Left hindlimb (tissue), 1 donor: ENCODE results near the gene PLEKHM3.

Source experiments
- DNase-seq: peaks from one replicate; pipeline ENCODE4 v3.0.0-alpha.2; 2018

PLEKHM3 gene

DNA sequence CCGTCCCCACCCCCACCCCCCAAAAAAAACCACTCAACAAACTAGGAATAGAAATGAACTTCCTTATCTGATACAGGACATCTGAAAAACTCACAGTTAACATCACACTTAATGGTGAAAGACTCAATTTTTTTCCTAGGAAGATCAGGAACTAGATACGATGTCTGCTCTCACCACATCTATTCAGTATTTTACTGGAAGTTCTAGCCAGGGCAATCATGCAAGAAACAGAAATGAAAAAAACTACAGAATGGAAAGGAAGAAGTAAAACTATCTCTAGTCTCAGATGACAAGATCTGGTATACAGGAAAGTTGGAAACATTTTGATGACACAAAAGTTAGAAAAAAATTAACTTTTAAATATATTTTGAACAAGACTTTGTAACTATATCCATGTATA is 141.2 kb downstream of the PLEKHM3 start:
- no peak for DNase-seq

DNA sequence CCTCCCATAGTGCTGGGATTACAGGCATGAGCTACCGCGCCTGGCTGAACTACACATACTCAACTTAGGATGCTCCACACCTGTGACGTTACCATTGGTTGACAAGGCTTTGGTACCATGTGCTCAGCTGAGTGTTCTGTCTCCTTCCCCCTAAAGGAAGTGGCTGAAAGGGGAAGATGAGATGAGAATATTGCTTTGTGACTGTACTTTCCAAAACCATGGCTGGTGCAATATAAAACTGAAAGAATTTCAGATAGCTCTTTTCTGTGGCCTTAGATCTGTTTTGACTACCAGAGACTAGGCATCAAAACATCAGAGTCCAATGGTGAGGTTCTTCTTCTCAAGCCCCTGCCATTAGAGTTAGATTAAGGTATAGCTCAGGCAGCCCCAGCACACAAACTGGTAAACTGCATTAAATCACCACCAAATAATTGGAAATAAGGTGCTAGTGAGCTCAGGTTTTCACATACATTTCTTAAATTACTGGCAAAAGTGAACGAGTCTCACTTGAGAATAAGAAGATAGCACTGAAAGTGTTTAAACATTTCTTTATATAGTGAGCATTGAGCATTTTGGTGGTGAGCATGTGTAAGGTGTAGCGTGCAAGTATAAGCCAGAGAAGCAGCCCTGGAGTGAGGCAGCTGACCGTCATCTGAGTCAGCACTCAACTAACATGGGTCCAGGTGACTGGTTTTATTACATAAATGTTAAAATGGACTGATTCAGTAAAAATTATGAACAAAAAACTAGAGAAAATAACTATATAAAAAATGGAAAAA is 142.1 kb downstream of the PLEKHM3 start:
- DNase-seq, result no peak

DNA sequence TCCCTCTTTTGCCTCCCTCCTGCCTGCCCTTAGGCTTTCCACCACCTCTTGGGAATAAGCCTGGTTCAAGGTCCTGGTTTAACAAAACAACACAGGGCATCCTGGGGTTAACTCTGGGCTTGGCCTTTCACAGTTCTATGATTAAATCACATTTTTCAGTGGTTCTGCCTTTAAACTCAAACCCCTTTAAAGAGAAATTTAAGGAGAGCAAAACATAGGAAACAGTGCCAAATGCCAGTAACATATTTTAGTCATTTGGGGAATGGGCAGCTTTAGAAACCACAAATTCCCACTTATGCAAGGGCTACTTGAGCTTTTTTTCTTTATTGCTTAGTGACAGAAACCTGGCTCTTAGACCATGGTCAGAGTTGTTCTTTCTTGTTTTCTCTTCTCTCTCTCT is 143.4 kb downstream of the PLEKHM3 start:
- no peak for DNase-seq

DNA sequence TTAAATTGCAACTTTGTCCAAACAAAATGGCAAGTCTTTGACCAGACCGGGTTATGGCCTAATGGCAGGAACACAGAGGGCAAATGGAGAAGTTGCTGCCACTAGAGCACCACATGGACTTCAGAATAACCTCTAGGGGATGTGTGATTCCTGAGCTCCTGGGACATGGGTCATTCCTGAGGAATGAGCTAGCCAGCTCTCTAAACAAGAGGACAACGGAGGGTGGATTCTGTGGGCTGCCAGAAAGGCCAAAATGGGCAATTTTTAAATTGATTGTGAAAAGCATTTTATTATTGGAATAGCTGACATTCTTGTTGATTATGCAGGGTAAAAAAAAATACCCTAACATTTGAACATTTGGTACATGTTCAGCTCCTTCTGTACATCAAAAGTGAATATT is 145.8 kb downstream of the PLEKHM3 start:
- no peak for DNase-seq

DNA sequence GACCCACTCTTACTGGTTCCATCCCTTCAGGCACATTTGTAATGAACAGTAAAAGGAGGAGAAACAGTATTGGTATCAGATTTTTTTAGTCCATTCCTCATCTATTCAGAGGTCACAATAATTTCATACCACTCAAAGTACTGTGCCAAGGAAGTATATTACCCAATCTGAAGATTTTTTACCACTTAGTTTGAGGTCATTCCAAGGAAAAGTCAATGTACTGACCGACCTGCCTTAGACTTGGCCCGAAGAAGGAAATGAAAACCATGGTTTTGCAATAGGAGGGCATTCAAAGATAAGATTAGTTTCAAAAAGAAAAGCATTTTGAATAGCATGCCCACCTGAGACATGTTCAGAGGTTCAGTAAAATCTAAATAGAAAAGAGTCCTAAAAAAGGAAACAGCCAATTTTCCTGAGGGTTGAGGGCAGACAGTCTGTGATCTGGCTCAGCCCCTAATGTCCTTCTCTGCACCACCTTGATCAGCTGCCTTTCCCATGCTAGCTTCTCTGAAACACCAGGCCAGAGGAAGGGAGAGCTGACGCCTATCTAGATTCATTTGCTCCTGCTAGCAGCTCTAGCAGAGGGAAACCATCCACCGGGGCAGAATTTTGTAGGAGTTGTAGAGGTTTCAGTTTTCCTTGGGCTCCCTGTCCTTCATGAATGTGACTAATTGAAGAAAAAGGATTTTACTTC is 148.3 kb downstream of the PLEKHM3 start:
- DNase-seq, result no peak

DNA sequence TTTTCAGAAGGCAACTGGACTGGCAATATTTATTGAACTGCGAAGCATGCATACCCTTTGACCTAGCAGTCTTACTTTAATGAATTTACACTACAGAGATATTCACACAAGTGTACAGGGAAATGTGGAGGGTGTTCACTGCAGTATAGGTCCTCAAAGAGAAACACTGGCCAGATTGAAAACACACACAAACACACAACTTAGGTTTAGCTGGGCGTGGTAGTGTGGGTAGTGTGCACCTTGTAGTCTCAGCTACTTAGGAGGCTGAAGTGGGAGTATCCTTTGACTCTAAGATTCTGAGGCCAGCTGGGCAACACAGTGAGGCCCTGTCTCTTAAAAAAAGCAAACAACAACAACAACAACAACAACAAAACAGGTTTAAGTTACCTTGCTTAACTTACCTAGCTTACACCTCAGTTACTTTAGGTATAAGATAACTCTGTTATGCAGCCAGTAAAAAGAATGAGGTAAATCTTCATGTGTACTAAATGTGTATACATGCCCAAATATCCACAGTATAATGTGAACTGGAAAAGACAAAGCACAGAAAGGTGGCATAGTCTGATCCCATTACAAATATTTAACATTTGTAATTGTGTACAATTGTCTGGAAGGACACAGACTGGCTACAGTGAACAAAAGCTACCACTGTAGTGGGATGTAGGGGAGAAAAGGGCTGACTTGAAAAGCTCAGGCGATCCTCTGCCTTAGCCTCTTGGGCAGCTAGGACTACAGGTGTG is 149.7 kb downstream of the PLEKHM3 start:
- DNase-seq, result no peak

DNA sequence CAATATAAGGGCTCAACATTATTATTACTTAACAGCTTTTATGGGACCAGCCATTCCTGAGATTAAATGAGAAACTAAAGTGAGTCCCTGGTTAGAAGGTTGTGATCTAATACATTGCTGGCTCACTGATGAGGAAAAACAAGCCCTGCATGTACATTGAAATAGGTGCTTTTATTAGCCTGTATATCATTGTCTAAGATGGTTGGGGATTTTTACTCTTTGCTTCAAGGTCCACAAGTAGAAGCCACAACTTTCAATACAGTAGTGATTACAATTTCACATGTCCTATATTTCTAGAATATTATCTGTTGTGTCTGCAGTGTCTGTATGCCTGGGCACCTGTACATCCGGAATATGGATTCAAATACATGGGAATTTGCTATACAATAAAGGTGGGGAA is 151.5 kb downstream of the PLEKHM3 start:
- no peak for DNase-seq

DNA sequence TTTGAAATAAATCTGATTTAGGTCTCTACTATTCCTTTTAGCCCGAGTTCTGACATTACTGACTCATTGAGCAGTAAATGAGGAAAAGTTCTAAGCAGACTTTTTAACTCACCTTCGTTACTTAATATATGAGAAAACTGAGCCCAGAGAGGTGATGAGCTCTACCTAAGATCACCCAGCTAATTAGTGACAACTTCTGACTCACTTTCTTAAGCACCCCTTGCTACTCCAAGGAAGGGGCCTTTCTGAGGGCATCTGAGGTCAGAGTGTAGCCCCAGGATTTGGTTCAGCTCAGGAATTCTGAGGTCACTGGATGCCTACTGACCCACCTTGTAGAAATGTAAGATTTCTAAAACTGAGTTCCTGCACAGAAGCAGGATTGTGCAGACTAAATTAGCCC is 153.4 kb downstream of the PLEKHM3 start:
- no peak for DNase-seq

DNA sequence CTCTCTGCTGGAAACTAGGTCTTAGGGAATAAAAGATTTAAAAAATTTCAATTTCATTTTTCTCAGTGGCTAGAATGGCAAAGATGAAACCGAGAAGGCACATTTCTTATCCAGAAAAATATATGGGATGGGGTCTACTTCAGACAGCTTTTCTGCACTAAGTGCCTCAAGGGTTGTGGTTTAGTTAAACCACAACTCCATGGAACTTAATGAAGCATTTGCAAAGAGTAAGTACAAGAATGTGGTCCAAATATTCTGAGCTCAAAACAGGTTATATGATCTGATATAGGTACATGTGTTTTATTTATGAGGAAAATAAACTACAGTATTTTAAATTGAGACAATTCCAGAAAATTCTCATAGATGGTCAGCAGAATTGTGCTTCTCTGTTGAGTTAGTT is 153.8 kb downstream of the PLEKHM3 start:
- no peak for DNase-seq

DNA sequence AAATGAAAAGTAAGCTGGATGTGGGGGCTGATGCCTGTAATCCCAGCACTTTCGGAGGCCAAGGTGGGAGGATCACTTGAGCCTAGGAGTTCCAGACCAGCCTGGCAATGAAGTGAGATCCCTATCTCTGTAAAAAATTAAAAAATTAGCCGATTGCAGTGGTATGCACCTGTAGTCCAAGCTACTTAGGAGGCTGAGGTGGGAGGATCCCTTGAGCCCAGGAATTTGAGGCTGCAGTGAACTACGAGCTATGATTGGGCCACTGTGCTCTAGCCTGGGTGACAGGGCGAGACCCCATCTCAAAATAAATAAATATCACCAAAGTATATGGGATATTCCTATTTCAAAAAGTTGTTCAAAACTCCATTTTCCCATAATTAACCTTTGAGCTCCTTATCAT is 154.5 kb downstream of the PLEKHM3 start:
- no peak for DNase-seq

DNA sequence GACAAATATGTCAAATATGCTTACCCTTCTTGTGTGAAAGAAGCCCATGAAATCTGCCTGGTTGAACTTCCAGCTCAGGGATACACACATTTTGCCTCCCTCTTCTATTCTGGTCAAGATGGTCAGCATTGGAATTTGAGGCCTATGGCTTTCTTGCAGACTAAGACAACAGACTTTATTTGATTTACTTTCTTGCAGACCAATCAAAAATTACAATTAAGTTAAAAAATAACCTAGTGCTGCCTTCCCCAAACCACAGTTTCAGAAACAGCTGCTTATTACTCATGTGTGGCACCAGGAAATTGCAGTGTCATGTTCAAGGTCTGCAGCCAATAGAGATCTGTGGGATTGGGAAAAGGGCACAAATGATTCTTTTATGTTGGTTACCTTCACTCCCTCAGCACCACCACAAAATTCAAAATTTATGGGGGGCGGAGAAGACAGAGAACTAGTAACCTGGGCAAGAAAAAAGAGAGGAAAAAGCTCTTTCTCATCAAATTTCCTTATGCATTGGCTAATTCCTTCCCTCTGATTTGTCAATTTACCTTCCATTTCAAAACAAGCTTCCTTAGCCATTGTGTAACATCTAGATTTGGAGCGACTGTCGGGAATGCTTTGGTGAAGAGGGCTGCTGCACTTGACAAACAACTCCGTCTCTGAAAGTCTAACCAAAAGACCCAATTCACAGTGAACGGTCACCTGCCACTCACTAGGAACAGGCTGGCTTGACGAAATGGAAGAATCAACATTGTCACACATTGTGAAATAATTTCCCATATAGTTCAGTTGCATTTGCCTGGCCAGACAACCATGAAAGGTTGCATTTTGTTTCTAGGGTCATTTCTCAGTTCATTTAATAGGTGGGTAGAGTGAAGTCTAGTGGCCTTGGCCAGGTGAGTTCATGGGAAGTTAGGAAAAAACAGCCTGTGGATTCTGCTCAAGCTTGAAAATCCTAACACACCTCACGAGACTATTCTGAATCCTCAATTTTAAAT is 155.2 kb downstream of the PLEKHM3 start:
- no peak for DNase-seq

DNA sequence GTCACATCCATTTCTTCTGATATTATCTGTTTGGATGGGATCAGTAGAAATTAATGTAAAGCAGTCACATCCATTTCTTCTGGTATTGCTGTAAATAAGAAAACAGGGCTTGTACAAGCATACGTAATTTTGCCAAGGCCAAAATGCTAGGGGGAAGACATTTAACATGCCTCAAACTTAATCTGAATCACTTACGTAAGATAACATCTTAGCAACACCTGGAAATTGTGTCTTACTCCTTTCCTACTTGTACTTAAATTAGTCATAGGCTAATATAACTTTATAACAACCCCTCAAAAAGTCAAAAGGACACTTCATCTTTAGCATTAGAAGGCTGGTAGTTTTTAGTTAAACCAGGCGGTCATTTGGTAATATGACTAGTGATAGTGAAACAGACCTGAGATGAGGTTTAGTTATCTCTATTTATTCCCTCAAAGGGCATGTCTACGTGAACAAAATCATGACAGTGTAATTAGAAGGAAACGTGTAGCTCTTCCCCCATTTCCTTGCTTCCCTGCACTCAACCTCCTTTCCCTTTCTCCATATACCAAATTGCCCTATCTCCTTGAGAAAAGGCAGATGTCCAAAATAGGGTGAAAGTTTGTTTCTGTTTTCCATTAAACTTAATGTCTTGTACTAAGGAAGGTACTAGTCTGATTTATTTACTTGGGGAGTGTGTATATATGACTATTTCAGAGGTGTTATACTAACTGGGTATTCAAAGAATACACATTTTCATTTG is 156.3 kb downstream of the PLEKHM3 start:
- DNase-seq, result no peak

DNA sequence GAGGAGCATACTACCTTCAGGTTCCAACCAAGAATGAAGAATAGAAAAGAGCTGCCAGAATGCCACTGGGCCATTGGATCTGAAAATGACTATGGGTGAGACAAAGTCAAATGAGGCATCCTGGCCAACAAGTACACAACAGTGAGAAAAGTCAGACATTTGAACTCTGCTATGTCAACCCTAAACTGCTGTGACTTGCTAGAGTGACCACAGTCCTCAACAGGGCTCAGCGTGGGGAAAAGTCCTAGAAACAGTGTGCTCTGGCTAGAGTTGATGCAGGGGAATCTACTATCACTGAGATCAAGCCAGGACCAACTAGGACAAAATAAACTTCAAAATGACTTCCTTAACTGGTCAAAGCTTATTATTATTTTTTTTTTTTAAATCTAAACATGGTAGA is 157.4 kb downstream of the PLEKHM3 start:
- DNase-seq, result no peak

DNA sequence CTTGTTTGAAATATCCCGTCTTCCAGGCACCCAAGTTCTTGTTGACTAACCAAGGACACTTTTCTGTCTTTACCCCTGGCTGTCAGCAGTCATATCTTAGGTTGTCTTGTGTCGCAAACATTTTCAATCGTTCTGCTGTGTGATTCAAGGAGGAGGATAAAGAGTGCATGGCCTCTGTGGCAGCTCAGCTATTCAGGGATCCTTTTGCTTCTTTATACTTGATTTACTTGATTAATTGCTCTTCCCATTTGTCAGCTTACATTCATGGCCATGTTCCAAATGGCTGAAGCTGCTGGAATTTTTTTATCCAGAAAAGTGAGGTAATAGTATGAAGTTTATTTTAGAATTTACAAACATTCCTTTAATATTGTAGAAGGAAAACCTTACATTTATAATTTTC is 158.3 kb downstream of the PLEKHM3 start:
- no peak for DNase-seq

DNA sequence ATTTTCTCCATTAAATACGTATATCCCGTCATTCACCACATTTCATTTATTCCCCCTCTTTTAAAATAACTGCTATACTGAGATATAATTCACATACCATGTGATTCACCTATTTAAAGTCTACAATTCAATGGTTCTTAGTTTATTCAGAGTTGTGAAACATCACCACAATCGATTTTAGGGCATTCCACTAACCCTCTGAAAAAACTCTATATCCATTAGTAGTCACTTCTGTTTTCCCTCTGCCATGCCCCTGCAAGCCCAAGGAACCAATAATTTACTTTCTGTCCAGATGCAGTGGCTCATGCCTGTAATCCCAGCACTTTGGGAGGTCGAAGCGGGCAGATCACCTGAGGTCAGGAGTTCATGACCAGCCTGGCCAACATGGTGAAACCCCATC is 160.1 kb downstream of the PLEKHM3 start:
- no peak for DNase-seq

DNA sequence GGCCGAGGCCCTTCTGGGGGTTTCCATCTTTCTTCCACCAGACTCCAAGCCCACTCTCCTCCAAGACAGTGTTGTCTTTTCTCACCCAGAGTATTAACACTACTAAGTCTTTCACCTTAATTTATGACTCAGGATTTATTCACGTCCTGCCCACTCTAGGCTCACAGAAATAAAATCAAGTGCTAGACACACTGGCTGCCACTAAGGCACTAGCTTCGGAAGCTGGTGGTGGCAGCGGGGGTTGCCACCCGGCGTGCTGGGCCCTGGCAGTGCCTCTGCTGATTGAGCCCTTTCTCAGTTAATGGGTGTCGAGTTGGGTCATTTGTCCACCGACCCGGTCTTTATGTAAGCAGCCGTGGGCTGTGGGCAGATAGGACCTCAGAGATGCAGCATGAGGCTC is 162.0 kb downstream of the PLEKHM3 start:
- DNase-seq, result no peak

DNA sequence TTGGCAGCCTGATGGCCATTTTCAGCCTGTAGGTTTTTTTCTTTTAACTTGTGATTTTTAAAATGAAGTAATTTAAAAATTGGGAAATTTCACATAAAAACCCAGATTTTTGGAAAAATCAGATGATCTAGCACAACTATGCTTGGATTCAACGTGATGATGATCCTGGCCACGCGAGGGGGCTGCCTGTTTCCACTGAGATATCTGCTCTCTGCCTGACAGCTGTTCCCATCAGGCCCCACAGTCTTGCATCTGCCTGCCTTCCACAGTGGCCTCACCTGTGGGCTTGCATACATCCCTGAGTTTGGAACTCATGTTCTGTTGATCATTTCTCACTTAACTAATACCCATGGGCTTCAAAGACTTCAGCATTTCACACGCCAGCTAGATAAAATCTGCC is 163.5 kb downstream of the PLEKHM3 start:
- DNase-seq, result no peak

DNA sequence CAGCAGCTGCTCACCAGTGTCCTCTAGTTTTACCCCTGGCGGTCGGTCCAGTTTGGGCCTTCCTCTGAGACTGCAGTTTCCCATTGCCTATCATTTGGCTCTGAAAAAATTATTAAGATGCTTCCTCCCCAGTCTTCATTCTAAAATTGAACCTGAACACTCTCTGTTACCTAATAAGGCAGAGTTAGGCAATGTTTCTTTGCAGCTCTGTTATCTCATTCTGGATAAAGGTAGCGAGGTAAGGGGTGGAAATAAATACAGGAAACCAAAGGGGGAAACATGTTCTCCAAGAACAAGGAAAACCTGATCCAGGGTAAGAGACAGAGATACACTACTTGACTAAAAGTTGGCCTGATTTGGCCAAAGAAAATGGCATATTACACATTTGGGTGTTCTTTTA is 164.6 kb downstream of the PLEKHM3 start:
- no peak for DNase-seq

DNA sequence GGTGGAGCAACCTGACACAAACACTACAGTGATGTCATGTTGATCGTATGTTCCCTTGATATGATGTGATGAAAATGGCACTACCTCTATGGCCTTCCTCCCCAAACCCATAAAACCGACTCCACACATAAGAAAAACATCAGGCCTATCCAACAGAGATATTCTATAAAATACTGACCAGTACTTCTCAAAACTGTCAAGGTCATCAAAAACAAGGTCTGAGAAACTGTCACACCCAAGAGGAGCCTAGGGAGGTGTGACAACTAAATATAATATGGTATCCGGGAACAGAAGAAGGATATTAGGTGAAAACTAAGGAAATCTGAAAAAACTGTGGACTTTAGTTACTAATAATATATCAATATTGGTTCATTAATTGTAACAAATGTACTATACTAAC is 169.7 kb downstream of the PLEKHM3 start:
- DNase-seq, result no peak

DNA sequence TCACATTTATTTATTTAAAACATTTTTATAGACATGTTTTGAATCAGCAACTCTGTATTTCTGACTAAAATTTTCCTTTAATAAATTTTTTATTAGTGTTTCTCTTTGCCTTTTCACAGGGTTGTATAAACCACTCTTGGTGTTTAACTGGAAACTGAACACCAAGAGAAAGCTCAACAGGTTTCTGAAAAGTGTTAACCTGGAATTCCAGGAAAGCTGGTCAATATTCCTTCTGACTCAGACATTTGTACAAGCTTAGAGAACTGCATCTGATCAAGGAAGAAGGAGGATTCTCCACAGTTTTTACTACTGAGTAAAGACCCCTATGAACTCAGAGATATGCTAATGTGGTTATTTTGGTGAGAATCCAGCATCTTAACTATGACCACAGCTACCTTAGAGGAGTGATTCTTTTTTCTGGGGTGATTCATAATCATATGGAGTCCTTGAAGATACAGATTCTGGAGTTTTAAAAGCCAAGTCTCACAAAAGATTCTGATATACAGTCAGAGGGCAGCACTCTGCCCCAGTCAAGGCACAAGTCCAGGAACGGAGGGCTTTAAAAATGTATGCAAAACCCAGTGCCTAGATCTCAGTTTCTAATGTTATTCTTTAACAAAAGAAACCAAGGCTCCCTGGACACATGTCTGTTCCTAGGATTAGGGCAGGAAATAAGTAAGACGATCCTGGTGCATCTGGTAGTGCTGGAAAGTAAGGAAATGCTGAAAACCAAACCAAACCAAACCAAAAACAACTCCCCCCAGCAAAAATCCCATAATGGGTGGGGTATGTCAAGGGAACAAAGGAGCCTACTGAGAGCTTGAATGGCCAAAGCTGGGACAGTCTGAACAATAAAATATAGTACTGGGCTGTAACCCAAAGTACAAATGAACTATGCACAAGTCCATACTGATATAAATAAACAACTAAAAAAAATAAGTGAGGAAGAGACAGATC is 170.6 kb downstream of the PLEKHM3 start:
- no peak for DNase-seq

DNA sequence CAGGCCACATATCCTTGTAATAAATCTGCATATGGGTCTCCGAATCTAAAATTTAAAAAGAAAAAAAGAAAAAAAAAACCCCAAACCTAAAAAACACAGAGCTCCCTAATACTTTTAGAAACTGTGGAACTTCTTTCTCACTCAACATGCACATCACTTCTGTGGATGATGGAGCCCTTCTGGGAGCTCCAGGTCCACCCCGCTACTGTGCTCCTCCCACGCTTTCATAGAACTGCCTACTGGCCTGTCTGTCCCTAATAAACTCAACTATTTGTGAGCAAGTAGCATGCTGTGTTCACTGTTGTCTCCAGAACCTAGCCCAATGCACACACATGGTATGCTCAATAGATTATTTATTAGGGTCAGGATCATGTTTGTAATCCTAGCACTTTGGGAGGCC is 172.5 kb downstream of the PLEKHM3 start:
- no peak for DNase-seq
